HG03135 (cell line): ENCODE results near the gene HNF1A.

Source experiments
- ATAC-seq: cut with Tn5 transposase; IDR thresholded peaks from one replicate; pipeline ENCODE4 v1.9.1; 2021; ENCODE audit warnings: mild to moderate bottlenecking, moderate library complexity; ENCODE audit not compliant: unreplicated experiment

Gene HNF1A

GRCh38 chr12:121009741-121010140 lies 31.4 kb downstream of the HNF1A start:
- ATAC-seq = no peak

- no peak for ATAC-seq
Measured at GRCh38 chr12:121010860-121011259, 32.5 kb downstream of the HNF1A start.

GRCh38 chr12:121011820-121012219 lies 33.5 kb downstream of the HNF1A start:
- ATAC-seq = no peak

GRCh38 chr12:121013715-121014114 lies 35.4 kb downstream of the HNF1A start:
- ATAC-seq = no peak

GRCh38 chr12:121015825-121016766 lies 37.8 kb downstream of the HNF1A start, which contains the start of gene C12orf43:
Gene C12orf43, minus strand, starts transcription at chr12:121016487. Its CDS starts 13 bp downstream, at chr12:121016474.
- peak; percentile 89 for ATAC-seq

- ATAC-seq = no peak
Measured at GRCh38 chr12:121017966-121018491, 39.7 kb downstream of the HNF1A start.

GRCh38 chr12:121018860-121019617 lies 40.7 kb downstream of the HNF1A start:
- ATAC-seq = no peak

- ATAC-seq = no peak
Measured at GRCh38 chr12:121021754-121022153, 43.4 kb downstream of the HNF1A start.

- ATAC-seq = no peak
Measured at GRCh38 chr12:121022713-121023112, 44.4 kb downstream of the HNF1A start.

GRCh38 chr12:121023799-121024198 lies 45.5 kb downstream of the HNF1A start:
- no peak for ATAC-seq

- no peak for ATAC-seq
Measured at GRCh38 chr12:121025442-121026226, 47.3 kb downstream of the HNF1A start.

- ATAC-seq = no peak
Measured at GRCh38 chr12:121026274-121027045, 48.1 kb downstream of the HNF1A start.

- no peak for ATAC-seq
Measured at GRCh38 chr12:121030576-121031212, 52.4 kb downstream of the HNF1A start.

GRCh38 chr12:121033625-121034349 lies 55.4 kb downstream of the HNF1A start:
- no peak for ATAC-seq

- no peak for ATAC-seq
Measured at GRCh38 chr12:121034616-121035305, 56.4 kb downstream of the HNF1A start.

- no peak for ATAC-seq
Measured at GRCh38 chr12:121036810-121037326, 58.5 kb downstream of the HNF1A start.

GRCh38 chr12:121038861-121039668 lies 60.7 kb downstream of the HNF1A start, which contains the start of gene OASL:
Gene OASL, minus strand, starts transcription at chr12:121039246. Its CDS starts 275 bp downstream, at chr12:121038971.
- peak; percentile 77 for ATAC-seq
